ENCODE results near the gene SIAH2.

DNA sequence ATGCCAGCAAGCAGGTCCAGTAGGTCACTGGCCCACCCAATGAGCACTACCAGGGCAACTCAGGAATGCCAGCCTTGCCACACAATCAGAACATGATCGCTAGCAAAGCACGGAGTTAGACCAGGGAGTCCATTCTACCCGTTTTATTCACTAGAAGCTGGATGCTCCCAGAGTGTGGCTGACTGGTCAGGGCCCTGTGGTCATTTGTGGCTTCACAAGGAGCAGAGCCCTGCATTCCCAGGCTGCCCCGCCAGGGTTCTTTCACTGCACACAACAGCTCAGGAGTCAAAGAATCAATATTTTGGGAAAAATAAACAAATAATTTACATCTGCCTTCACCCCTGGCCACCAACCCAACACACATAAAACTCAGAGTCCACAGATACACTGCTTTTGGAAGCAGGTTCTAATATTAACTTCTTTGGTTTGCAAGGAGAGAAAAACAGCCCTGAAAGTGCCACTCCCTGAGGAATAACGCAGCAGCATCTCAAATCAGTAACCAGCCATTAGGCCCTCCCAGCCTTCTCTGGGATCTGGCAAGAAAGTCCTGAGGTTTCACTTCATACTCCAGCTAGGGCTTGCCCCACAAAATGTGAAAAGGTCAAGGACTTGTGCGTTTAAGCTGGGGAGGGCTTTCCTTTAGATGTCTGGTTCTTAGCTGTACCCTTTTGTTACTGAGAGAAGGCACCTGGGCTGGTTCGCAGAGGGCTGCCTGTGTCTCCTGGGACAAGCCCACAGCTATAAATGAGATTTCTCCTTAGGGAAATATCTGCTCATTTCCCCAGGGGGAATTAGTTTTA is 16.0 kb downstream of the SIAH2 start:
- no peak for TF ChIP-seq POLR2A (IDR thresholded peaks at IDR 0.05; ENCODE audit: low read length)
- no peak for TF ChIP-seq GATA1 (IDR thresholded peaks at IDR 0.05; ENCODE audit: low read depth, low read length)
